ENCODE data around the gene KBTBD7.

DNA sequence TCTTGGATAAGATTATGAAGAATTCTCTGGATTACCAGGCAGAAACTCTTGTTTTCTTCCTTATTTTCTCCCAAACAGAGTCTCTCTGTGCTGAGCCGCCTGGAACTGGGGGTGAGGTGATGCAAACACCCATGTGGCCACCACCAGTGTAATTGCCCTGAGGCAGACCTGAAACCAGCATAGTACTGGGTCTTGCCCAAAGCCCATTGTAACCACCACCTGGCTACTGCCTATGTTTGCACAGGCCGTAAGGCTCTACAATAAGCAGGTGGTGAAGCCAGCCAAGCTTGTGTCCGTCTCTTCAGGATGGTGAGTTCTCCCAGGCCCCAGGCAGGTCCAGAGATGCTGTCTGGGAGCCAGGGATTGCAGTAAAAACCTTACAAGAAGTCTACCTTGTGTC is 18.9 kb upstream of the KBTBD7 start:
- TF ChIP-seq, protein P1, sequence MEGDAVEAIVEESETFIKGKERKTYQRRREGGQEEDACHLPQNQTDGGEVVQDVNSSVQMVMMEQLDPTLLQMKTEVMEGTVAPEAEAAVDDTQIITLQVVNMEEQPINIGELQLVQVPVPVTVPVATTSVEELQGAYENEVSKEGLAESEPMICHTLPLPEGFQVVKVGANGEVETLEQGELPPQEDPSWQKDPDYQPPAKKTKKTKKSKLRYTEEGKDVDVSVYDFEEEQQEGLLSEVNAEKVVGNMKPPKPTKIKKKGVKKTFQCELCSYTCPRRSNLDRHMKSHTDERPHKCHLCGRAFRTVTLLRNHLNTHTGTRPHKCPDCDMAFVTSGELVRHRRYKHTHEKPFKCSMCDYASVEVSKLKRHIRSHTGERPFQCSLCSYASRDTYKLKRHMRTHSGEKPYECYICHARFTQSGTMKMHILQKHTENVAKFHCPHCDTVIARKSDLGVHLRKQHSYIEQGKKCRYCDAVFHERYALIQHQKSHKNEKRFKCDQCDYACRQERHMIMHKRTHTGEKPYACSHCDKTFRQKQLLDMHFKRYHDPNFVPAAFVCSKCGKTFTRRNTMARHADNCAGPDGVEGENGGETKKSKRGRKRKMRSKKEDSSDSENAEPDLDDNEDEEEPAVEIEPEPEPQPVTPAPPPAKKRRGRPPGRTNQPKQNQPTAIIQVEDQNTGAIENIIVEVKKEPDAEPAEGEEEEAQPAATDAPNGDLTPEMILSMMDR (IDR thresholded peaks at IDR 0.05): no peak
- TF ChIP-seq POLR2AphosphoS5 (IDR thresholded peaks at IDR 0.05) (no peak), POLR2A (IDR thresholded peaks at IDR 0.05) (no peak), EP300 (IDR thresholded peaks at IDR 0.05) (no peak)

All from stomach (tissue), 4 donors.